Lung microvascular endothelial cell (primary cell): ENCODE results near the gene R3HDM4. TPM values are rescaled to one million over a fixed set of nuclear protein-coding genes. Genes with fewer than 3 reads are reported as not detected.

Experiments
- total RNA-seq: library from RNA; depleted of rRNA; stranded (reverse); fragments of >200 nt; gene quantifications from 2 replicates; pipeline ENCODE4 v1.2.1, GENCODE V29; 2014

Gene R3HDM4
- total RNA-seq, 1 donor from 2014 or later = 28.8 TPM

Other genes starting within 250 kb of the R3HDM4 start
- 5.0 and 5.2 TPM in 2 replicates for gene FSTL3, start 236.8 kb downstream of the R3HDM4 start, total RNA-seq
- not detected in 2 replicates for gene PRSS57, start 217.8 kb downstream of the R3HDM4 start, total RNA-seq
- gene PALM, start 204.3 kb downstream of the R3HDM4 start, total RNA-seq = 23.1 and 36.9 TPM in 2 replicates
- gene MISP, start 162.1 kb downstream of the R3HDM4 start, total RNA-seq = under 0.01 TPM in 1 of 2 replicates, not detected in the other
- gene PTBP1, start 115.8 kb downstream of the R3HDM4 start, total RNA-seq = 113 and 124 TPM in 2 replicates
- under 0.01 and 0.44 TPM in 2 replicates for gene PLPPR3, start 91.3 kb downstream of the R3HDM4 start, total RNA-seq
- not detected in 2 replicates for gene AZU1, start 85.4 kb downstream of the R3HDM4 start, total RNA-seq
- not detected in 2 replicates for gene PRTN3, start 72.2 kb downstream of the R3HDM4 start, total RNA-seq
- not detected in 2 replicates for gene ELANE, start 60.9 kb downstream of the R3HDM4 start, total RNA-seq
- 1.2 and 3.9 TPM in 2 replicates for gene CFD, start 53.6 kb downstream of the R3HDM4 start, total RNA-seq
- gene MED16, start 20.0 kb downstream of the R3HDM4 start, total RNA-seq = 19.0 TPM in 2 replicates
- not detected in 2 replicates for gene RNU6-9, start 19.7 kb downstream of the R3HDM4 start, total RNA-seq
- gene KISS1R, start 4.1 kb upstream of the R3HDM4 start, total RNA-seq = not detected in 2 replicates
- gene ARID3A, start 12.8 kb upstream of the R3HDM4 start, total RNA-seq = 6.8 and 9.5 TPM in 2 replicates
- gene WDR18, start 71.1 kb upstream of the R3HDM4 start, total RNA-seq = 74.4 and 88.5 TPM in 2 replicates
- gene GRIN3B, start 87.2 kb upstream of the R3HDM4 start, total RNA-seq = under 0.01 and 0.44 TPM in 2 replicates
- gene TMEM259, start 107.9 kb upstream of the R3HDM4 start, total RNA-seq = 29.4 and 43.8 TPM in 2 replicates
- not detected in 2 replicates for gene RNU6-2, start 108.3 kb upstream of the R3HDM4 start, total RNA-seq
- 59.1 and 83.9 TPM in 2 replicates for gene CNN2, start 113.4 kb upstream of the R3HDM4 start, total RNA-seq
- gene ABCA7, start 126.9 kb upstream of the R3HDM4 start, total RNA-seq = 3.1 and 3.4 TPM in 2 replicates
- 17.7 and 19.6 TPM in 2 replicates for gene ARHGAP45, start 153.9 kb upstream of the R3HDM4 start, total RNA-seq
- 50.4 and 63.4 TPM in 2 replicates for gene POLR2E, start 182.2 kb upstream of the R3HDM4 start, total RNA-seq
- gene GPX4, start 190.8 kb upstream of the R3HDM4 start, total RNA-seq = 415 and 423 TPM in 2 replicates